Breast epithelium (tissue), 4 donors: ENCODE measurements around the gene FGF6. TPM values are rescaled to one million over a fixed set of nuclear protein-coding genes. Genes with fewer than 3 reads are reported as not detected.
"Not testable (repeated sequence)": the region's sequence is repeated elsewhere in the genome, so short reads cannot be mapped to it uniquely, and the experiment has no call there.

Experiments
- DNase-seq, 2 donors: peaks; one replicate each; pipeline ENCODE4 v3.0.0-alpha.2; 2019; ENCODE audit warnings: low spot score in 2 of 2
- H3K27ac ChIP-seq, 2 donors: fragments of 200-600 bp; sonication (generic) in 1 of 2; one replicate each; pipeline ENCODE4 v1.5.1; 2016 to 2019; ENCODE audit warnings: mild to moderate bottlenecking in 1 of 2
- H3K27me3 ChIP-seq, 2 donors: fragments of 200-600 bp; sonication (generic) in 1 of 2; one replicate each; pipeline versions ENCODE4 v1.5.1 to v1.6.0; 2017 to 2019; ENCODE audit warnings: control low read depth in 1 of 2, mild to moderate bottlenecking in 1 of 2
- H3K36me3 ChIP-seq: fragments of 200-600 bp; one replicate; pipeline ENCODE4 v1.5.1; 2019
- H3K4me1 ChIP-seq, 2 donors: fragments of 200-600 bp; sonication (generic); one replicate each; pipeline ENCODE4 v1.5.1; 2016 to 2019; ENCODE audit warnings: control low read depth in 1 of 2
- H3K4me3 ChIP-seq, 3 donors: fragments of 200-600 bp; sonication (generic); 1 replicate in 2 of 3; 2 replicates in 1 of 3; pipeline ENCODE4 v1.5.1; 2016 to 2019; ENCODE audit warnings: mild to moderate bottlenecking in 3 of 3, moderate library complexity in 2 of 3
- H3K9me3 ChIP-seq, 2 donors: fragments of 200-600 bp; sonication (generic) in 1 of 2; one replicate each; pipeline ENCODE4 v1.5.1; 2016 to 2019; ENCODE audit warnings: control low read depth in 1 of 2
- CTCF ChIP-seq, 3 donors: fragments of 450-650 bp; IDR thresholded peaks; one replicate each; pipeline ENCODE4 v1.5.1; 2016 to 2017; ENCODE audit warnings: antibody characterized with exemption in 3 of 3, mild to moderate bottlenecking in 3 of 3, moderate library complexity in 3 of 3
- POLR2A ChIP-seq: fragments of 450-650 bp; IDR thresholded peaks from one replicate; pipeline ENCODE4 v1.6.1; 2016; ENCODE audit warnings: antibody characterized with exemption, mild to moderate bottlenecking, moderate library complexity
- POLR2AphosphoS5 ChIP-seq, 3 donors: sonication (generic); formaldehyde crosslinking; IDR thresholded peaks; one replicate each; pipeline ENCODE4 v1.6.1; 2017; ENCODE audit warnings: antibody characterized with exemption in 3 of 3
- intact Hi-C: fragments of 100-400 bp; cut with DNase I; formaldehyde crosslinking; loops from one replicate; pipeline ENCODE4 v1.15.1; 2023; ENCODE audit warnings: low total_unique reads
- total RNA-seq, 3 donors: library from RNA; depleted of rRNA; stranded (reverse); fragments of >200 nt; gene quantifications; one replicate each; pipeline ENCODE4 v1.1.0, GENCODE V29; 2016

The FGF6 gene
- total RNA-seq, 3 donors from 2014 or later: not detected

- Histone ChIP-seq H3K36me3 (no peaks in the 10 kb centered on the region), H3K4me1 (no peaks in the 10 kb centered on the region), H3K4me3 (no peak overlapping the region), H3K9me3 (no peaks in the 10 kb centered on the region), H3K27me3 (no peaks in the 10 kb centered on the region), H3K27ac (no peak overlapping the region)
- TF ChIP-seq CTCF (IDR thresholded peaks at IDR 0.05): no peak
- TF ChIP-seq POLR2AphosphoS5 (IDR thresholded peaks at IDR 0.05): no peak
- TF ChIP-seq POLR2A: no peak
- DNase-seq: no peak
- intact Hi-C loops: no loop called here
Observed at GRCh38 chr12:4471256-4471655, 25.6 kb upstream of the FGF6 start.

GRCh38 chr12:4468994-4469393 lies 23.4 kb upstream of the FGF6 start:
- Histone ChIP-seq H3K4me1 (no peaks in the 10 kb centered on the region), H3K36me3 (no peaks in the 10 kb centered on the region), H3K4me3 (no peak overlapping the region), H3K27me3 (no peaks in the 10 kb centered on the region), H3K27ac (no peak overlapping the region), H3K9me3 (no peaks in the 10 kb centered on the region)
- DNase-seq: no peak
- intact Hi-C loops: no loop called here
- TF ChIP-seq POLR2A: no peak
- TF ChIP-seq POLR2AphosphoS5 (IDR thresholded peaks at IDR 0.05): no peak
- TF ChIP-seq CTCF (IDR thresholded peaks at IDR 0.05): no peak

GRCh38 chr12:4460761-4461160 lies 15.1 kb upstream of the FGF6 start:
- intact Hi-C loops: no loop called here
- DNase-seq: no peak
- Histone ChIP-seq H3K27ac (no peak overlapping the region), H3K36me3 (no peaks in the 10 kb centered on the region), H3K4me1 (no peaks in the 10 kb centered on the region), H3K9me3 (no peaks in the 10 kb centered on the region), H3K4me3 (no peak overlapping the region), H3K27me3 (no peaks in the 10 kb centered on the region)
- TF ChIP-seq POLR2AphosphoS5 (IDR thresholded peaks at IDR 0.05) (no peak), POLR2A (no peak), CTCF (IDR thresholded peaks at IDR 0.05) (no peak)

GRCh38 chr12:4455849-4456248 lies 10.2 kb upstream of the FGF6 start:
- H3K9me3 ChIP-seq, H3K27me3 ChIP-seq, H3K36me3 ChIP-seq, DNase-seq, H3K4me1 ChIP-seq, H3K27ac ChIP-seq, H3K4me3 ChIP-seq, intact Hi-C loops: not testable (repeated sequence)

GRCh38 chr12:4454315-4454860 lies 8.8 kb upstream of the FGF6 start:
- Histone ChIP-seq H3K27me3 (no peaks in the 10 kb centered on the region), H3K36me3 (no peaks in the 10 kb centered on the region), H3K4me1 (no peaks in the 10 kb centered on the region), H3K27ac (no peak overlapping the region), H3K9me3 (no peaks in the 10 kb centered on the region), H3K4me3 (no peak overlapping the region)
- DNase-seq: no peak
- intact Hi-C loops: no loop called here
- TF ChIP-seq CTCF (IDR thresholded peaks at IDR 0.05) (no peak), POLR2A (no peak), POLR2AphosphoS5 (IDR thresholded peaks at IDR 0.05) (no peak)

- intact Hi-C loops: no loop called here
- H3K27ac ChIP-seq: no peak overlapping the region
- no peak for DNase-seq
- no peaks in the 10 kb centered on the region for H3K9me3 ChIP-seq
- no peak overlapping the region for H3K4me3 ChIP-seq
- no peaks in the 10 kb centered on the region for H3K36me3 ChIP-seq
- TF ChIP-seq CTCF (IDR thresholded peaks at IDR 0.05): no peak
- no peak for TF ChIP-seq POLR2A
- no peak for TF ChIP-seq POLR2AphosphoS5 (IDR thresholded peaks at IDR 0.05)
- H3K4me1 ChIP-seq: no peaks in the 10 kb centered on the region
- no peaks in the 10 kb centered on the region for H3K27me3 ChIP-seq
Observed at GRCh38 chr12:4451694-4452093, 6.1 kb upstream of the FGF6 start.
